Type B pancreatic cell (in vitro differentiated cells): ENCODE results near the gene PCBP4. TPM values are rescaled to one million over a fixed set of nuclear protein-coding genes. Genes with fewer than 3 reads are reported as not detected.

Source experiments
- DNase-seq: peaks from one replicate; pipeline ENCODE4 v3.0.0; 2021; ENCODE audit warnings: mixed read lengths; ENCODE audit not compliant: unreplicated experiment; ENCODE audit errors: extremely low spot score
- H3K27ac Mint-ChIP-seq: 2 replicates; pipeline ENCODE4 v1.8.0; 2021; ENCODE audit warnings: mild to moderate bottlenecking, mixed read lengths
- H3K27me3 Mint-ChIP-seq: 2 replicates; pipeline ENCODE4 v1.8.0; 2021; ENCODE audit warnings: mixed read lengths
- H3K36me3 Mint-ChIP-seq: 2 replicates; pipeline ENCODE4 v1.8.0; 2021; ENCODE audit warnings: mixed read lengths
- H3K4me1 Mint-ChIP-seq: one replicate; pipeline ENCODE4 v1.8.0; 2021; ENCODE audit warnings: mixed read lengths; ENCODE audit not compliant: unreplicated experiment
- H3K4me3 Mint-ChIP-seq: 2 replicates; pipeline ENCODE4 v1.8.0; 2021; ENCODE audit warnings: mild to moderate bottlenecking, mixed read lengths
- H3K9me3 Mint-ChIP-seq: 2 replicates; pipeline ENCODE4 v1.8.0; 2021; ENCODE audit warnings: mixed read lengths
- CTCF ChIP-seq: fragments of 200-600 bp; sonication (generic); conservative IDR thresholded peaks from 2 replicates; pipeline ENCODE4 v1.5.0; 2021; ENCODE audit warnings: antibody characterized with exemption, mild to moderate bottlenecking
- total RNA-seq: library from RNA; stranded (reverse); gene quantifications from 2 replicates; pipeline ENCODE4 v1.2.1, GENCODE V29; 2021; ENCODE audit warnings: low replicate concordance

Gene PCBP4
- total RNA-seq, 1 donor from 2014 or later, result 91.9 TPM

DNA sequence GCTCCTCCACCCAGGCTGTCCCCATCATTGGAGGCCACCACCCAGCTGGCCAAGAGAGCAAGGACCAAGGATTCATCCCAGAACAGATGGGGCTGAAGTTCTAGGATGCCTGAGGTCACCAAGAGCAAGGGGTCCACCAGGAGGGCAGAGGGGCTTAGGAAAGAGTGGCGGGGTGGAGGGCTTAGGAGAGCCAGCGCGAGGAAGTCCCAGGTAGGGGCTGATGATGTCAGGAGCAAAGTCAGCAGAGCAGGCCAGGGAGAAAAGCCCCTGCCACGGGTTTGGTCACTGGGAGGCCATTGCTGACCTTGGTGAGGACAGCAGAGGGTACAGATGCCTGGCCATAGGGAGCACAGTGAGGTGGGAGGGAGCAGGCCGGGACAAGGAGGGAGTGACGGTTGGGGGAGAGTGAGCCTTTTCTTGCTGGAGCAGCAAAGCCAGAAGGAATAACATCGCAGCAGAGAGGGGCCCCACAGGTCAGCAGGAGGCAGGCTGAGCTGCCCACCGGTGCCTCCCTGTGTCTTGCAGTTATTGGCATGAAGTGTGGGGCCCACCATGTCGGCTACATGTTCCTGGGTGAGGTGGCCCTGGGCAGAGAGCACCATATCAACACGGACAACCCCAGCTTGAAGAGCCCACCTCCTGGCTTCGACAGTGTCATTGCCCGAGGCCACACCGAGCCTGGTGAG is 19.9 kb downstream of the PCBP4 start:
- H3K27ac Mint-ChIP-seq, result peak overlapping the region; percentile 21
- H3K4me1 Mint-ChIP-seq, result peaks cover 8% of the 10 kb centered on the region

DNA sequence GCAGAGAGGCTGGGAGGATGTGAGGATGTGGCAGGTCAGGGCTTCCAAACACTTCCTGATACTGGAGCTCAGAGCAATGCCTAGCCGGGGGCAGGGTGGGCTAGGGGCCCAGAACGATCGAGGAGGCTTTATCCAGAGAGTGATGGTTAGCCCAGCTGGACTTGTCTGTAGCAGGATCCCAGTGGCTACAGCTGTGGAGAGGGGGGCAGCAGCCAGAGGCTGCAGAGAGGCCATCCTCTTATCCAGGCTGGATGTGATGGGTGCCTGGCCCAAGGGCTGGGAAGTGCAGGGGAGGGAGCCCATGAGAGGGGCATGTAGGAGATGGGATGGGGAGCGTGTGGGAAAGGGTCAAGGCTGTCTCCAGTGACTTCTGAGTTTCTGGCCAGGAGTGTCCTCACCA is 20.5 kb downstream of the PCBP4 start:
- Mint-ChIP-seq H3K9me3 (no peaks in the 10 kb centered on the region), H3K4me3 (no peak overlapping the region), H3K27ac (no peak overlapping the region), H3K27me3 (peaks cover 14% of the 10 kb centered on the region), H3K36me3 (no peaks in the 10 kb centered on the region), H3K4me1 (peaks cover 8% of the 10 kb centered on the region)
- no peak for TF ChIP-seq CTCF
- no peak for DNase-seq

More for the DNA sequence above, 19.9 kb downstream of the PCBP4 start:
- Mint-ChIP-seq H3K9me3 (no peaks in the 10 kb centered on the region), H3K36me3 (no peaks in the 10 kb centered on the region), H3K4me3 (no peak overlapping the region), H3K27me3 (peaks cover 19% of the 10 kb centered on the region)
- no peak for TF ChIP-seq CTCF
- DNase-seq, result no peak

DNA sequence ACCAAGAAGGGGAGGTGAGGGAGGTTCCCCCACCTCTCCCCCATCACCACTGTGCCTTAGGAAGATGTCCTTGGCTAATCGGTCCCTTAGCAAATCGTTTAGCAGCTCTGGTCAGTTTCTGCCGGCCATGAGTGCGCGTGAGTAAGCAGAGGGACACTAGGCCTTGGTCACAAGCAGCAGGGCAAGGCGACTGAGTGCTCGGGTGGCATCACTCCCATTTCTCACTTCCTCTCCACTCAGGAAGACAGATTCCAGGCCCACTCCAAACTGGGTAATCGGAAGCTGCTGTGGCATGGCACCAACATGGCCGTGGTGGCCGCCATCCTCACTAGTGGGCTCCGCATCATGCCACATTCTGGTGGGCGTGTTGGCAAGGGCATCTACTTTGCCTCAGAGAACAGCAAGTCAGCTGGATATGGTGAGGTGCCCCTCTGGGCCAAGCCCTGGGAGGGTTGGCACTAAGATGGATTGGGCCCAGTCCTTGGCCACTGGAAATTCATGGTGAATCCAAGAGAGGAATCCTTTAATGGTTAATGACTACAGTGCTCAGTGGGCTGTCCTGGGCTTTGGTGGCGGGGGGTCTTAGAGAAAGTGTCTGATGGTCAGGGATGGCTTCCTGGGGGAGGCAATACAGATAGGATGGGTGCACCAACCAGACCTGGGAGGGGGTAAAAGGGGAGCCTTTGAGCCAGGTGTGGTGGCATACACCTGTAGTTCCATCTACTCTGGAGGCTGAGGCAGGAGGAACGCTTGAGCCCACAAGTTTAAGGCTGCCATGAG is 21.1 kb downstream of the PCBP4 start:
- Mint-ChIP-seq H3K4me3 (no peak overlapping the region), H3K4me1 (peaks cover 10% of the 10 kb centered on the region), H3K36me3 (no peaks in the 10 kb centered on the region), H3K9me3 (no peaks in the 10 kb centered on the region), H3K27ac (no peak overlapping the region), H3K27me3 (peaks cover 7% of the 10 kb centered on the region)
- TF ChIP-seq CTCF, result no peak
- no peak for DNase-seq

DNA sequence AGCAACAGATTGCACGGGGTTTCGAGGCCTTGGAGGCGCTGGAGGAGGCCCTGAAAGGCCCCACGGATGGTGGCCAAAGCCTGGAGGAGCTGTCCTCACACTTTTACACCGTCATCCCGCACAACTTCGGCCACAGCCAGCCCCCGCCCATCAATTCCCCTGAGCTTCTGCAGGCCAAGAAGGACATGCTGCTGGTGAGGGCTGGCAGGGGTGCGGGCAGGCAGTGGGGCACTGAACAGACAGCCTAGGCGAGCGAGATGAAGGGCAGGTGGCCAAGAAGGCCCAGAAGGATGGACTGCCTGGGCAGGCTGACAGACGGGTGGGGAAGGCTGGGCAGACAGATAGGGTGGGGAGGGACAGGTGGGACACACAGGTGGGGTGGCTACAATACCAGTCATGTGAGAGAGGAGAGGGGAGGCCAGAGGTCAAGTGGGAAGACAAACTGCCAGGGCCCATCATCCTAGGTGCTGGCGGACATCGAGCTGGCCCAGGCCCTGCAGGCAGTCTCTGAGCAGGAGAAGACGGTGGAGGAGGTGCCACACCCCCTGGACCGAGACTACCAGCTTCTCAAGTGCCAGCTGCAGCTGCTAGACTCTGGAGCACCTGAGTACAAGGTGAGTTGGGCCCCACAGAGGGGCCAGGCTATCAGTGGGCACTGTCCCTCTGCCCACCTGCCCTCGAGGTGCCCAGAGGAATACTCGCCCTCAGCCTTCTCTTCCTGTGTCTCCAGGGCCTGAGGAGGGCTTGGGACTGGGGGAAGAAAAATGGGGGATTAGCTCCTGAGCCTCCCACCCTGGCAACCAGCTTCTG is 22.0 kb downstream of the PCBP4 start:
- Mint-ChIP-seq H3K27ac (no peak overlapping the region), H3K4me3 (no peak overlapping the region), H3K9me3 (no peaks in the 10 kb centered on the region), H3K4me1 (peaks cover 19% of the 10 kb centered on the region), H3K27me3 (no peaks in the 10 kb centered on the region), H3K36me3 (no peaks in the 10 kb centered on the region)
- no peak for TF ChIP-seq CTCF
- DNase-seq, result no peak

DNA sequence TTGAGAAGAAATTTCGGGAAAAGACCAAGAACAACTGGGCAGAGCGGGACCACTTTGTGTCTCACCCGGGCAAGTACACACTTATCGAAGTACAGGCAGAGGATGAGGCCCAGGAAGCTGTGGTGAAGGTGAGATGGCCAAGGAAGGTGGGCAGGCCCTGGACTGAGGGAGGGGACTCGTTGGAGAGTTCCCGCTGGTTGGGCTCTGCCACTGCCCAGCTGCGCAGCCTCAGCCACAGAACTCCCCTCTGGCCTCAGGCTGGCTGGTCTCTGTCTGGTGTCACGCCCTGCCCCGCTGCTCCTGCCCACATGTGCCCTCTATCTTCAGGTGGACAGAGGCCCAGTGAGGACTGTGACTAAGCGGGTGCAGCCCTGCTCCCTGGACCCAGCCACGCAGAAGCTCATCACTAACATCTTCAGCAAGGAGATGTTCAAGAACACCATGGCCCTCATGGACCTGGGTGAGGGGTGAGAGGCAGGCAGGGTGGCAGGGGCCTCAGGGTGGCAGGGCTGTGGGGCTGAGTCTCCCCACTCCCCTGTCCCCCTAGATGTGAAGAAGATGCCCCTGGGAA is 22.7 kb downstream of the PCBP4 start:
- H3K4me3 Mint-ChIP-seq, result no peak overlapping the region
- TF ChIP-seq CTCF, result no peak

More for the DNA sequence above, 22.7 kb downstream of the PCBP4 start:
- Mint-ChIP-seq H3K4me1 (peaks cover 20% of the 10 kb centered on the region), H3K9me3 (no peaks in the 10 kb centered on the region), H3K27me3 (no peaks in the 10 kb centered on the region), H3K27ac (peak overlapping the region; percentile 50), H3K36me3 (no peaks in the 10 kb centered on the region)
- DNase-seq, result no peak
